22Rv1 (cell line): ENCODE measurements around the gene CCDC57.
"Not testable (repeated sequence)": the region's sequence is repeated elsewhere in the genome, so short reads cannot be mapped to it uniquely, and the experiment has no call there.

ENCODE experiments used
- H3K27ac ChIP-seq: fragments of 450-650 bp; 2 replicates; pipeline ENCODE4 v1.5.1; 2017
- CTCF ChIP-seq: fragments of 450-650 bp; IDR thresholded peaks from 2 replicates; pipeline ENCODE4 v1.5.1; 2017; ENCODE audit warnings: mild to moderate bottlenecking
- ZFX ChIP-seq: fragments of 450-650 bp; IDR thresholded peaks from 2 replicates; pipeline ENCODE4 v1.6.1; 2017; ENCODE audit warnings: antibody characterized with exemption, borderline replicate concordance

The CCDC57 gene

GRCh38 chr17:82198092-82198491 lies 14.6 kb downstream of the CCDC57 start:
- TF ChIP-seq ZFX (no peak), CTCF (no peak)
- H3K27ac ChIP-seq = no peak overlapping the region

- no peak for TF ChIP-seq ZFX
- no peak for TF ChIP-seq CTCF
- no peak overlapping the region for H3K27ac ChIP-seq
Observed at GRCh38 chr17:82195675-82196672, 16.7 kb downstream of the CCDC57 start.

GRCh38 chr17:82194765-82195164 lies 17.9 kb downstream of the CCDC57 start:
- no peak overlapping the region for H3K27ac ChIP-seq
- TF ChIP-seq ZFX (no peak), CTCF (no peak)

GRCh38 chr17:82193520-82194220 lies 19.0 kb downstream of the CCDC57 start:
- no peak overlapping the region for H3K27ac ChIP-seq
- TF ChIP-seq ZFX = no peak
- TF ChIP-seq CTCF = no peak

GRCh38 chr17:82193050-82193449 lies 19.6 kb downstream of the CCDC57 start:
- not testable (repeated sequence) for H3K27ac ChIP-seq

- no peak overlapping the region for H3K27ac ChIP-seq
- no peak for TF ChIP-seq ZFX
- TF ChIP-seq CTCF = no peak
Observed at GRCh38 chr17:82188001-82188961, 24.4 kb downstream of the CCDC57 start.

- H3K27ac ChIP-seq = no peak overlapping the region
- no peak for TF ChIP-seq CTCF
- TF ChIP-seq ZFX = no peak
Observed at GRCh38 chr17:82187500-82187899, 25.1 kb downstream of the CCDC57 start.
